AG04450 (cell line): ENCODE results near the gene MRPL14. TPM values are rescaled to one million over a fixed set of nuclear protein-coding genes. Genes with fewer than 3 reads are reported as not detected.

ENCODE experiments used
- CTCF ChIA-PET: fragments of 300-600, 350-600 bp; formaldehyde crosslinking; extraction: SDS; loops from one replicate; lab custom pipeline; 2022; ENCODE audit warnings: antibody characterized with exemption, inconsistent platforms; lab: Charles Lee
- POLR2A ChIA-PET: fragments of 350-600 bp; formaldehyde crosslinking; extraction: SDS; loops from one replicate; lab custom pipeline; 2021; ENCODE audit warnings: antibody characterized with exemption, inconsistent platforms; lab: Yijun Ruan, JAX
- DNase-seq: peaks from one replicate; pipeline ENCODE4 v3.0.0-alpha.2; 2011; ENCODE audit warnings: low read depth, low spot score
- H3K27ac ChIP-seq: one replicate; pipeline ENCODE4 v1.5.1; 2012; ENCODE audit warnings: low read depth, low read length, control low read depth
- H3K27me3 ChIP-seq: one replicate; pipeline ENCODE4 v1.6.0; 2012; ENCODE audit warnings: low read length; ENCODE audit not compliant: control insufficient read depth, insufficient read depth
- H3K4me3 ChIP-seq: 2 replicates; pipeline ENCODE4 v1.5.1; 2011; ENCODE audit warnings: mild to moderate bottlenecking, low read depth, low read length, control low read depth
- H3K9me3 ChIP-seq: 2 replicates; pipeline ENCODE4 v1.5.1; 2012; ENCODE audit warnings: low read length; ENCODE audit not compliant: control insufficient read depth, insufficient read depth
- CTCF ChIP-seq: IDR thresholded peaks from 2 replicates; pipeline ENCODE4 v1.5.1; 2011; ENCODE audit warnings: low read depth, low read length, control low read depth, inconsistent platforms
- polyA plus RNA-seq: library from polyadenylated mRNA; depleted of rRNA; stranded (reverse); fragments of >200 nt; gene quantifications from 2 replicates; pipeline ENCODE4 v1.2.3, GENCODE V29; 2011

The MRPL14 gene
- polyA plus RNA-seq, 1 experiment, result 57.3 TPM

- ChIA-PET CTCF (interaction anchor here (0.8 kb wide), 1 partner anchor 124 kb away, joined by 4 read pairs; no protein-coding TSS in a partner anchor), POLR2A (no interaction called here)
- H3K4me3 ChIP-seq, result no peak overlapping the region
- no peak overlapping the region for H3K27ac ChIP-seq
- H3K27me3 ChIP-seq, result no peaks in the 10 kb centered on the region
- DNase-seq, result no peak
- TF ChIP-seq CTCF, result no peak
- H3K9me3 ChIP-seq, result no peaks in the 10 kb centered on the region
Observed at GRCh38 chr6:44110005-44110676, 17.1 kb downstream of the MRPL14 start.

GRCh38 chr6:44109212-44109611 is 18.0 kb downstream of the MRPL14 start:
- TF ChIP-seq CTCF, result no peak

GRCh38 chr6:44108471-44108870 is 18.8 kb downstream of the MRPL14 start:
- CTCF ChIA-PET, result interaction anchor here (1.6 kb wide), 1 partner anchor 339 kb away, joined by 3 read pairs; no protein-coding TSS in a partner anchor

More at GRCh38 chr6:44109212-44109611, 18.0 kb downstream of the MRPL14 start:
- H3K27me3 ChIP-seq, result no peaks in the 10 kb centered on the region
- ChIA-PET CTCF (interaction anchor here (0.9 kb wide), 1 partner anchor 9 kb away, joined by 3 read pairs; no protein-coding TSS in a partner anchor), POLR2A (no interaction called here)
- H3K9me3 ChIP-seq, result no peaks in the 10 kb centered on the region
- no peak for DNase-seq
- H3K4me3 ChIP-seq, result no peak overlapping the region
- no peak overlapping the region for H3K27ac ChIP-seq

GRCh38 chr6:44107017-44107416 is 20.2 kb downstream of the MRPL14 start:
- H3K4me3 ChIP-seq, result no peak overlapping the region
- no peak for DNase-seq
- no peaks in the 10 kb centered on the region for H3K27me3 ChIP-seq
- no peak for TF ChIP-seq CTCF
- no peaks in the 10 kb centered on the region for H3K9me3 ChIP-seq
- no peak overlapping the region for H3K27ac ChIP-seq
- ChIA-PET CTCF (interaction anchor here (1.6 kb wide), 1 partner anchor 338 kb away, joined by 3 read pairs; no protein-coding TSS in a partner anchor), POLR2A (interaction anchor here (1.3 kb wide), 1 partner anchor 9 kb away, joined by 4 read pairs; no protein-coding TSS in a partner anchor)

More at GRCh38 chr6:44108471-44108870, 18.8 kb downstream of the MRPL14 start:
- Histone ChIP-seq H3K4me3 (no peak overlapping the region), H3K27me3 (no peaks in the 10 kb centered on the region), H3K27ac (no peak overlapping the region), H3K9me3 (no peaks in the 10 kb centered on the region)
- POLR2A ChIA-PET, result no interaction called here
- DNase-seq, result no peak
- no peak for TF ChIP-seq CTCF
